ENCODE results near the gene CUL5. TPM values are rescaled to one million over a fixed set of nuclear protein-coding genes. Genes with fewer than 3 reads are reported as not detected.

Gene CUL5
- total RNA-seq, 1 donor from 2014 or later, result 51.7 TPM

- H3K27ac Mint-ChIP-seq, result peak overlapping the region; percentile 100
Measured at GRCh38 chr11:108009497-108010370, 1.0 kb downstream of the CUL5 start.

GRCh38 chr11:108012139-108012725, 3.5 kb downstream of the CUL5 start:
- Mint-ChIP-seq H3K36me3 (no peaks in the 10 kb centered on the region), H3K9me3 (no peaks in the 10 kb centered on the region), H3K27me3 (ENCODE audit: low read depth) (no peaks in the 10 kb centered on the region), H3K4me3 (no peak overlapping the region), H3K4me1 (peaks cover 24% of the 10 kb centered on the region), H3K27ac (no peak overlapping the region)
- no peak for DNase-seq (ENCODE audit: low spot score in 2 of 2, unreplicated experiment in 2 of 2)
- no peak for TF ChIP-seq CTCF (IDR thresholded peaks at IDR 0.05; ENCODE audit: unreplicated experiment)

More at GRCh38 chr11:108009497-108010370, 1.0 kb downstream of the CUL5 start:
- Mint-ChIP-seq H3K36me3 (no peaks in the 10 kb centered on the region), H3K27me3 (ENCODE audit: low read depth) (no peaks in the 10 kb centered on the region), H3K4me3 (peak overlapping the region; percentile 100), H3K4me1 (peaks cover 15% of the 10 kb centered on the region), H3K9me3 (no peaks in the 10 kb centered on the region)
- DNase-seq (ENCODE audit: low spot score in 2 of 2, unreplicated experiment in 2 of 2), result no peak
- TF ChIP-seq CTCF (IDR thresholded peaks at IDR 0.05; ENCODE audit: unreplicated experiment), result no peak

- H3K4me3 Mint-ChIP-seq, result no peak overlapping the region
- TF ChIP-seq CTCF (IDR thresholded peaks at IDR 0.05; ENCODE audit: unreplicated experiment), result no peak
- H3K36me3 Mint-ChIP-seq, result no peaks in the 10 kb centered on the region
- H3K27ac Mint-ChIP-seq, result peak overlapping the region; percentile 79
- no peaks in the 10 kb centered on the region for H3K9me3 Mint-ChIP-seq
- no peaks in the 10 kb centered on the region for H3K27me3 Mint-ChIP-seq (ENCODE audit: low read depth)
- no peak for DNase-seq (ENCODE audit: low spot score in 2 of 2, unreplicated experiment in 2 of 2)
- peaks cover 11% of the 10 kb centered on the region for H3K4me1 Mint-ChIP-seq
Measured at GRCh38 chr11:108016647-108017046, 7.9 kb downstream of the CUL5 start.

GRCh38 chr11:108018708-108019107, 10.0 kb downstream of the CUL5 start:
- no peak for TF ChIP-seq CTCF (IDR thresholded peaks at IDR 0.05; ENCODE audit: unreplicated experiment)
- H3K27me3 Mint-ChIP-seq (ENCODE audit: low read depth), result no peaks in the 10 kb centered on the region
- H3K4me1 Mint-ChIP-seq, result peaks cover 11% of the 10 kb centered on the region
- no peaks in the 10 kb centered on the region for H3K36me3 Mint-ChIP-seq
- H3K27ac Mint-ChIP-seq, result no peak overlapping the region
- H3K4me3 Mint-ChIP-seq, result no peak overlapping the region
- H3K9me3 Mint-ChIP-seq, result no peaks in the 10 kb centered on the region
- no peak for DNase-seq (ENCODE audit: low spot score in 2 of 2, unreplicated experiment in 2 of 2)

- H3K9me3 Mint-ChIP-seq, result no peaks in the 10 kb centered on the region
- H3K36me3 Mint-ChIP-seq, result no peaks in the 10 kb centered on the region
- no peak overlapping the region for H3K27ac Mint-ChIP-seq
- H3K4me1 Mint-ChIP-seq, result peaks cover 12% of the 10 kb centered on the region
- no peak for TF ChIP-seq CTCF (IDR thresholded peaks at IDR 0.05; ENCODE audit: unreplicated experiment)
- H3K27me3 Mint-ChIP-seq (ENCODE audit: low read depth), result no peaks in the 10 kb centered on the region
- no peak for DNase-seq (ENCODE audit: low spot score in 2 of 2, unreplicated experiment in 2 of 2)
- no peak overlapping the region for H3K4me3 Mint-ChIP-seq
Measured at GRCh38 chr11:108019870-108020540, 11.3 kb downstream of the CUL5 start.
